ENCODE data around the gene GRIK2. TPM values are rescaled to one million over a fixed set of nuclear protein-coding genes. Genes with fewer than 3 reads are reported as not detected.

Gene GRIK2
- polyA plus RNA-seq, 1 of the 3 experiments (the other 2 are of a cell fraction), result 0.30 TPM

DNA sequence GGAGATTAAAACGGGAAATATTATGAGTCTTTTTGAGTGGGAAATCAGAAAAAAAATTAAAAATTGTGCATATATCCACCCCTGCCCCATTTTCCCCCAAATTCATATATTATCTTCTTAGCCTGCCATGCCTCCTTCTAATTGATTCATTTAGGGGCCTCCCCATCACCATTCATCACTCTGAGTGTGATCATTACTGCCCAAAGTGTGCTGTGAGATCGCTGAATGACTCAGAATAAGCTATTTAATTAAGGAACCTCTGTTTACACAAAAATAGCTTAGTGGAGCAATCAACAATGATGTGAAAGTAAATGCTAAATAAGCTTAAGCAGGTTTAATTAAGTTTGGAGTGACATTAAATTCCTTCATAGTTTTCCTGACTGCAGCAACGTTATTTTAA is 645.5 kb downstream of the GRIK2 start:
- H3K4me3 ChIP-seq (ENCODE audit: low read depth in 2 of 2, low read length in 1 of 2), result no peak overlapping the region
- 45% methylated on average over 3 of the region's 3 CpGs for WGBS (ENCODE audit: low lambda C conversion rate)
- ChIA-PET CTCF (interaction anchor here (1.0 kb wide), 1 partner anchor 9 kb away, joined by 4 read pairs; no protein-coding TSS in a partner anchor), POLR2A (no interaction called here)
- no peak overlapping the region for H3K4me2 ChIP-seq
- no peaks in the 10 kb centered on the region for H3K79me2 ChIP-seq (ENCODE audit: insufficient read depth)
- H3K27ac ChIP-seq (ENCODE audit: low read depth in 2 of 2, low read length in 1 of 2), result no peak overlapping the region
- H4K20me1 ChIP-seq (ENCODE audit: insufficient read depth), result no peaks in the 10 kb centered on the region
- no peaks in the 10 kb centered on the region for H3K9me2 ChIP-seq
- no peak overlapping the region for H2AFZ ChIP-seq (ENCODE audit: low read depth)
- H3K9me3 ChIP-seq, result no peaks in the 10 kb centered on the region
- no peaks in the 10 kb centered on the region for H3F3A ChIP-seq (replicated peaks; ENCODE audit: insufficient read depth)
- no peak for DNase-seq
- H3K36me3 ChIP-seq (replicated peaks in 1 of 2; ENCODE audit: control insufficient read depth in 1 of 2, insufficient read depth in 2 of 2, low read length in 1 of 2), result no peaks in the 10 kb centered on the region
- no peaks in the 10 kb centered on the region for H3K27me3 ChIP-seq (ENCODE audit: insufficient read depth)
- H3K4me1 ChIP-seq (ENCODE audit: control insufficient read depth in 1 of 2, insufficient read depth in 2 of 2, low read depth in 1 of 2, low read length in 1 of 2), result no peaks in the 10 kb centered on the region; a peak in 1 of 4 replicates
- TF ChIP-seq NFIC (IDR thresholded peaks at IDR 0.05; ENCODE audit: borderline replicate concordance) (no peak), SIN3A (IDR thresholded peaks at IDR 0.05; ENCODE audit: borderline replicate concordance, low read depth, low read length) (no peak), GATA2 (CRISPR knock-in tag; IDR thresholded peaks at IDR 0.05) (no peak), POLR2AphosphoS5 (IDR thresholded peaks at IDR 0.05; ENCODE audit: low read depth, low read length) (no peak), FOXJ3 (CRISPR knock-in tag; IDR thresholded peaks at IDR 0.05) (no peak), MEF2A (IDR thresholded peaks at IDR 0.05; ENCODE audit: borderline replicate concordance, low read depth) (no peak), RAD21 (IDR thresholded peaks at IDR 0.05; ENCODE audit: low read length) (no peak), RCOR1 (IDR thresholded peaks at IDR 0.05; ENCODE audit: low read length) (no peak), GABPA (IDR thresholded peaks at IDR 0.05; ENCODE audit: low read depth) (no peak), RXRA (IDR thresholded peaks at IDR 0.05; ENCODE audit: borderline replicate concordance, low read depth) (no peak), TCF12 (IDR thresholded peaks at IDR 0.05) (no peak), FOXM1 (IDR thresholded peaks at IDR 0.05; ENCODE audit: low read depth) (no peak), CHD2 (IDR thresholded peaks at IDR 0.05; ENCODE audit: low read length, partially characterized antibody) (no peak)
- TF ChIP-seq, protein P1, sequence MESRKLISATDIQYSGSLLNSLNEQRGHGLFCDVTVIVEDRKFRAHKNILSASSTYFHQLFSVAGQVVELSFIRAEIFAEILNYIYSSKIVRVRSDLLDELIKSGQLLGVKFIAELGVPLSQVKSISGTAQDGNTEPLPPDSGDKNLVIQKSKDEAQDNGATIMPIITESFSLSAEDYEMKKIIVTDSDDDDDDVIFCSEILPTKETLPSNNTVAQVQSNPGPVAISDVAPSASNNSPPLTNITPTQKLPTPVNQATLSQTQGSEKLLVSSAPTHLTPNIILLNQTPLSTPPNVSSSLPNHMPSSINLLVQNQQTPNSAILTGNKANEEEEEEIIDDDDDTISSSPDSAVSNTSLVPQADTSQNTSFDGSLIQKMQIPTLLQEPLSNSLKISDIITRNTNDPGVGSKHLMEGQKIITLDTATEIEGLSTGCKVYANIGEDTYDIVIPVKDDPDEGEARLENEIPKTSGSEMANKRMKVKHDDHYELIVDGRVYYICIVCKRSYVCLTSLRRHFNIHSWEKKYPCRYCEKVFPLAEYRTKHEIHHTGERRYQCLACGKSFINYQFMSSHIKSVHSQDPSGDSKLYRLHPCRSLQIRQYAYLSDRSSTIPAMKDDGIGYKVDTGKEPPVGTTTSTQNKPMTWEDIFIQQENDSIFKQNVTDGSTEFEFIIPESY (IDR thresholded peaks at IDR 0.05; ENCODE audit: borderline replicate concordance, low read depth), result no peak
- TF ChIP-seq, protein P2, sequence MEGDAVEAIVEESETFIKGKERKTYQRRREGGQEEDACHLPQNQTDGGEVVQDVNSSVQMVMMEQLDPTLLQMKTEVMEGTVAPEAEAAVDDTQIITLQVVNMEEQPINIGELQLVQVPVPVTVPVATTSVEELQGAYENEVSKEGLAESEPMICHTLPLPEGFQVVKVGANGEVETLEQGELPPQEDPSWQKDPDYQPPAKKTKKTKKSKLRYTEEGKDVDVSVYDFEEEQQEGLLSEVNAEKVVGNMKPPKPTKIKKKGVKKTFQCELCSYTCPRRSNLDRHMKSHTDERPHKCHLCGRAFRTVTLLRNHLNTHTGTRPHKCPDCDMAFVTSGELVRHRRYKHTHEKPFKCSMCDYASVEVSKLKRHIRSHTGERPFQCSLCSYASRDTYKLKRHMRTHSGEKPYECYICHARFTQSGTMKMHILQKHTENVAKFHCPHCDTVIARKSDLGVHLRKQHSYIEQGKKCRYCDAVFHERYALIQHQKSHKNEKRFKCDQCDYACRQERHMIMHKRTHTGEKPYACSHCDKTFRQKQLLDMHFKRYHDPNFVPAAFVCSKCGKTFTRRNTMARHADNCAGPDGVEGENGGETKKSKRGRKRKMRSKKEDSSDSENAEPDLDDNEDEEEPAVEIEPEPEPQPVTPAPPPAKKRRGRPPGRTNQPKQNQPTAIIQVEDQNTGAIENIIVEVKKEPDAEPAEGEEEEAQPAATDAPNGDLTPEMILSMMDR (IDR thresholded peaks at IDR 0.05), result no peak
- TF ChIP-seq, protein P3, sequence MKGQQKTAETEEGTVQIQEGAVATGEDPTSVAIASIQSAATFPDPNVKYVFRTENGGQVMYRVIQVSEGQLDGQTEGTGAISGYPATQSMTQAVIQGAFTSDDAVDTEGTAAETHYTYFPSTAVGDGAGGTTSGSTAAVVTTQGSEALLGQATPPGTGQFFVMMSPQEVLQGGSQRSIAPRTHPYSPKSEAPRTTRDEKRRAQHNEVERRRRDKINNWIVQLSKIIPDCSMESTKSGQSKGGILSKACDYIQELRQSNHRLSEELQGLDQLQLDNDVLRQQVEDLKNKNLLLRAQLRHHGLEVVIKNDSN (IDR thresholded peaks at IDR 0.05; ENCODE audit: borderline replicate concordance, low read depth), result no peak
- TF ChIP-seq, protein P4, sequence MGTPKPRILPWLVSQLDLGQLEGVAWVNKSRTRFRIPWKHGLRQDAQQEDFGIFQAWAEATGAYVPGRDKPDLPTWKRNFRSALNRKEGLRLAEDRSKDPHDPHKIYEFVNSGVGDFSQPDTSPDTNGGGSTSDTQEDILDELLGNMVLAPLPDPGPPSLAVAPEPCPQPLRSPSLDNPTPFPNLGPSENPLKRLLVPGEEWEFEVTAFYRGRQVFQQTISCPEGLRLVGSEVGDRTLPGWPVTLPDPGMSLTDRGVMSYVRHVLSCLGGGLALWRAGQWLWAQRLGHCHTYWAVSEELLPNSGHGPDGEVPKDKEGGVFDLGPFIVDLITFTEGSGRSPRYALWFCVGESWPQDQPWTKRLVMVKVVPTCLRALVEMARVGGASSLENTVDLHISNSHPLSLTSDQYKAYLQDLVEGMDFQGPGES (IDR thresholded peaks at IDR 0.05; ENCODE audit: low read depth, low read length), result no peak
- TF ChIP-seq, protein P5, sequence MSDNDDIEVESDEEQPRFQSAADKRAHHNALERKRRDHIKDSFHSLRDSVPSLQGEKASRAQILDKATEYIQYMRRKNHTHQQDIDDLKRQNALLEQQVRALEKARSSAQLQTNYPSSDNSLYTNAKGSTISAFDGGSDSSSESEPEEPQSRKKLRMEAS (IDR thresholded peaks at IDR 0.05; ENCODE audit: low read depth), result no peak
- TF ChIP-seq, protein P6, sequence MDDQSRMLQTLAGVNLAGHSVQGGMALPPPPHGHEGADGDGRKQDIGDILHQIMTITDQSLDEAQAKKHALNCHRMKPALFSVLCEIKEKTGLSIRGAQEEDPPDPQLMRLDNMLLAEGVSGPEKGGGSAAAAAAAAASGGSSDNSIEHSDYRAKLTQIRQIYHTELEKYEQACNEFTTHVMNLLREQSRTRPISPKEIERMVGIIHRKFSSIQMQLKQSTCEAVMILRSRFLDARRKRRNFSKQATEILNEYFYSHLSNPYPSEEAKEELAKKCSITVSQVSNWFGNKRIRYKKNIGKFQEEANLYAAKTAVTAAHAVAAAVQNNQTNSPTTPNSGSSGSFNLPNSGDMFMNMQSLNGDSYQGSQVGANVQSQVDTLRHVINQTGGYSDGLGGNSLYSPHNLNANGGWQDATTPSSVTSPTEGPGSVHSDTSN (IDR thresholded peaks at IDR 0.05), result no peak
- H3K9ac ChIP-seq, result no peak overlapping the region
